NCI-H2196 treated with DMSO at 0.1 percent for 48 hours (cell line): ENCODE results near the gene PLEKHN1.
A peak's percentile ranks its signal among the peaks of the same experiment; 100 is the strongest.
"Not testable (repeated sequence)": the region's sequence is repeated elsewhere in the genome, so short reads cannot be mapped to it uniquely, and the experiment has no call there.

ENCODE experiments used
- DNase-seq: peaks from one replicate; lab custom pipeline; 2025; ENCODE audit not compliant: unreplicated experiment; lab: John Stamatoyannopoulos, UW

PLEKHN1 gene

GRCh38 chr1:942411-942821, 23.9 kb upstream of the PLEKHN1 start:
- no peak for DNase-seq

GRCh38 chr1:942864-943533, 23.3 kb upstream of the PLEKHN1 start:
- DNase-seq, result no peak

GRCh38 chr1:943545-944340, 22.5 kb upstream of the PLEKHN1 start:
- no peak for DNase-seq

- no peak for DNase-seq
Measured at GRCh38 chr1:944341-945325, 21.6 kb upstream of the PLEKHN1 start.

- DNase-seq, result no peak
Measured at GRCh38 chr1:945688-946556, 20.4 kb upstream of the PLEKHN1 start.

GRCh38 chr1:946811-947210, 19.5 kb upstream of the PLEKHN1 start:
- DNase-seq, result not testable (repeated sequence)

- DNase-seq, result no peak
Measured at GRCh38 chr1:947958-948357, 18.3 kb upstream of the PLEKHN1 start.

GRCh38 chr1:950268-950667, 16.0 kb upstream of the PLEKHN1 start:
- no peak for DNase-seq

- DNase-seq, result no peak
Measured at GRCh38 chr1:950881-951280, 15.4 kb upstream of the PLEKHN1 start.

GRCh38 chr1:951364-951763, 14.9 kb upstream of the PLEKHN1 start:
- no peak for DNase-seq

GRCh38 chr1:952201-952600, 14.1 kb upstream of the PLEKHN1 start:
- DNase-seq, result no peak

- DNase-seq, result no peak
Measured at GRCh38 chr1:952603-953002, 13.7 kb upstream of the PLEKHN1 start.

- DNase-seq, result no peak
Measured at GRCh38 chr1:953524-954320, 12.6 kb upstream of the PLEKHN1 start.

GRCh38 chr1:954927-955326, 11.4 kb upstream of the PLEKHN1 start:
- no peak for DNase-seq

GRCh38 chr1:955474-955873, 10.8 kb upstream of the PLEKHN1 start:
- DNase-seq, result no peak

GRCh38 chr1:956636-957035, 9.6 kb upstream of the PLEKHN1 start:
- DNase-seq, result no peak

- DNase-seq, result peak; percentile 60
Measured at GRCh38 chr1:958823-959730, 7.2 kb upstream of the PLEKHN1 start, which contains the start of gene NOC2L. TSS of gene NOC2L (minus strand) at chr1:959256. CDS start at chr1:959240, 16 bp downstream.

- DNase-seq, result no peak
Measured at GRCh38 chr1:959731-960362, 6.4 kb upstream of the PLEKHN1 start.
